A549 treated with AZD2906 at 1 μM for 4 hours (cell line): ENCODE data around the gene RASL12. TPM values are rescaled to one million over a fixed set of nuclear protein-coding genes. Genes with fewer than 3 reads are reported as not detected.

ENCODE experiments used
- total RNA-seq: library from RNA; stranded (reverse); fragments of 200-300 nt; extraction: Qiagen RNA extraction; gene quantifications from 5 replicates; pipeline ENCODE4 v1.2.3, GENCODE V29; 2022

Gene RASL12
- 0.08 to 0.18 TPM (median 0.09 TPM) in 5 replicates for total RNA-seq

GRCh38 chr15:65067645-65068402 lies at the start of gene RASL12:
Gene RASL12 (minus strand): TSS chr15:65067991. CDS start chr15:65067835, 156 bp downstream.

GRCh38 chr15:65115086-65115485 lies 47.3 kb upstream of the RASL12 start, which contains the start of gene UBAP1L:
Gene UBAP1L (minus strand): TSS chr15:65115200. CDS start chr15:65106215, 8,985 bp downstream.

GRCh38 chr15:65076486-65077290 lies 8.9 kb upstream of the RASL12 start, which contains the start of gene KBTBD13:
Gene KBTBD13 (plus strand): TSS chr15:65076746. CDS start chr15:65076816, 70 bp downstream.

GRCh38 chr15:65044724-65045481 lies 22.9 kb downstream of the RASL12 start, which contains the start of gene SLC51B:
Gene SLC51B (plus strand): TSS chr15:65045387. CDS start chr15:65050005, 4,618 bp downstream.

GRCh38 chr15:65028921-65029735 lies 38.7 kb downstream of the RASL12 start, which contains the start of gene MTFMT:
Gene MTFMT (minus strand): TSS chr15:65029639. CDS start chr15:65029613, 26 bp downstream.

Other genes with a start within 250 kb of the RASL12 start
- 9.8 to 17.7 TPM (median 16.7 TPM) in 5 replicates for gene PIF1, start 242.3 kb downstream of the RASL12 start, total RNA-seq
- 6.3 to 7.7 TPM (median 6.4 TPM) in 5 replicates for gene PLEKHO2, start 226.1 kb downstream of the RASL12 start, total RNA-seq
- 1.7 to 1.9 TPM (median 1.7 TPM) in 5 replicates for gene ANKDD1A, start 156.1 kb downstream of the RASL12 start, total RNA-seq
- gene SPG21, start 78.1 kb downstream of the RASL12 start, total RNA-seq: 112 to 127 TPM (median 119 TPM) in 5 replicates
- 23.9 to 27.5 TPM (median 24.8 TPM) in 5 replicates for gene MTFMT, start 38.4 kb downstream of the RASL12 start, total RNA-seq
- gene SLC51B, start 22.6 kb downstream of the RASL12 start, total RNA-seq: 13.6 to 18.9 TPM (median 16.4 TPM) in 5 replicates
- not detected in 5 replicates for gene KBTBD13, start 8.8 kb upstream of the RASL12 start, total RNA-seq
- gene UBAP1L, start 47.2 kb upstream of the RASL12 start, total RNA-seq: 0.53 to 0.97 TPM (median 0.84 TPM) in 5 replicates
- 25.7 to 27.3 TPM (median 26.4 TPM) in 5 replicates for gene PDCD7, start 65.8 kb upstream of the RASL12 start, total RNA-seq
- 34.8 to 60.4 TPM (median 45.5 TPM) in 5 replicates for gene CLPX, start 117.4 kb upstream of the RASL12 start, total RNA-seq
- 0.40 to 0.60 TPM (median 0.46 TPM) in 5 replicates for gene CILP, start 143.5 kb upstream of the RASL12 start, total RNA-seq
- 9.9 to 12.0 TPM (median 11.0 TPM) in 5 replicates for gene PARP16, start 218.9 kb upstream of the RASL12 start, total RNA-seq
- not detected in 5 replicates for gene RNU5A-1, start 228.1 kb upstream of the RASL12 start, total RNA-seq
- not detected in 5 replicates for gene RNU5B-1, start 236.7 kb upstream of the RASL12 start, total RNA-seq